Endothelial cell of umbilical vein (primary cell): ENCODE measurements around the gene RNF148. TPM values are rescaled to one million over a fixed set of nuclear protein-coding genes. Genes with fewer than 3 reads are reported as not detected.

Experiments used
- BruUV-seq: library from RNA; stranded (reverse); fragments of 400-500 nt; replicated peaks from 2 replicates; lab custom pipeline; 2021; lab: Mats Ljungman, UMichigan
- CTCF ChIA-PET: fragments of 300-600, 350-600 bp; sonication (Branson Sonifier 250); formaldehyde crosslinking; loops from one replicate; lab custom pipeline; 2021; ENCODE audit warnings: antibody characterized with exemption, inconsistent platforms; lab: Charles Lee
- POLR2A ChIA-PET: fragments of 300-600, 350-600 bp; sonication (Branson Sonifier 250); formaldehyde crosslinking; loops from one replicate; lab custom pipeline; 2021; ENCODE audit warnings: antibody characterized with exemption, inconsistent platforms; lab: Charles Lee
- DNase-seq: peaks from one replicate; pipeline ENCODE4 v3.0.0-alpha.2; 2011; ENCODE audit warnings: low read depth, low spot score
- FAIRE-seq: peaks from 2 replicates; lab custom pipeline; 2011; peaks lifted over from hg19 to GRCh38; lab: Jason Lieb, UNC
- H2AFZ ChIP-seq: 2 replicates; pipeline ENCODE4 v1.6.0; 2012; ENCODE audit warnings: low read depth, low read length, control low read depth, inconsistent platforms
- H3K27ac ChIP-seq: 2 replicates; pipeline ENCODE4 v1.5.1; 2011; ENCODE audit warnings: low read depth, mild to moderate bottlenecking, control low read depth, low read length, moderate library complexity; ENCODE audit not compliant: insufficient read depth
- H3K27me3 ChIP-seq, 2 experiments: 2 replicates each; pipeline versions ENCODE4 v1.6.0 to v1.6.1; 2011; ENCODE audit warnings: low read length in 2 of 2, mixed read lengths in 1 of 2; ENCODE audit not compliant: control insufficient read depth in 2 of 2, insufficient read depth in 2 of 2
- H3K36me3 ChIP-seq, 2 experiments: 2 replicates in 1 of 2; 3 replicates in 1 of 2; pipeline ENCODE4 v1.5.1; 2011; ENCODE audit warnings: low read length in 2 of 2, mild to moderate bottlenecking in 1 of 2, moderate library complexity in 1 of 2; ENCODE audit not compliant: control insufficient read depth in 2 of 2, insufficient read depth in 2 of 2; ENCODE audit errors: extremely low read depth in 1 of 2
- H3K4me1 ChIP-seq: 3 replicates; pipeline ENCODE4 v1.5.1; 2011; ENCODE audit warnings: mild to moderate bottlenecking, low read length; ENCODE audit not compliant: control insufficient read depth, insufficient read depth; ENCODE audit errors: extremely low read depth
- H3K4me2 ChIP-seq: 2 replicates; pipeline ENCODE4 v1.6.1; 2011; ENCODE audit warnings: low read length, control low read depth, mixed read lengths; ENCODE audit not compliant: insufficient read depth
- H3K4me3 ChIP-seq, 3 experiments: fragments of 200-600 bp in 1 of 3; sonication (generic), shearing (Covaris generic) in 1 of 3; replicated peaks in 1 of 3; 2 replicates each; pipeline ENCODE4 v1.5.1; 2011 to 2016; ENCODE audit warnings: control low read depth in 3 of 3, low read length in 3 of 3, mild to moderate bottlenecking in 2 of 3, inconsistent platforms in 1 of 3, low read depth in 1 of 3, moderate library complexity in 1 of 3; ENCODE audit not compliant: insufficient read depth in 1 of 3
- H3K79me2 ChIP-seq: 2 replicates; pipeline ENCODE4 v1.6.0; 2012; ENCODE audit warnings: low read length, inconsistent platforms; ENCODE audit not compliant: control insufficient read depth, insufficient read depth
- H3K9ac ChIP-seq: replicated peaks from 2 replicates; pipeline ENCODE3; 2011; ENCODE audit warnings: low read length, control low read depth; ENCODE audit not compliant: insufficient read depth; ENCODE audit errors: extremely low read depth
- H3K9me1 ChIP-seq: replicated peaks from 3 replicates; pipeline ENCODE4 v1.6.0; 2011; ENCODE audit warnings: mild to moderate bottlenecking, low read length; ENCODE audit not compliant: control insufficient read depth, insufficient read depth; ENCODE audit errors: extremely low read depth
- H3K9me3 ChIP-seq: replicated peaks from 2 replicates; pipeline ENCODE4 v1.5.1; 2012; ENCODE audit warnings: low read length, inconsistent platforms; ENCODE audit not compliant: control insufficient read depth, insufficient read depth
- H4K20me1 ChIP-seq: replicated peaks from 2 replicates; pipeline ENCODE3; 2011; ENCODE audit warnings: mild to moderate bottlenecking, low read length; ENCODE audit not compliant: control insufficient read depth, insufficient read depth; ENCODE audit errors: extremely low read depth
- CTCF ChIP-seq, 2 donors: IDR thresholded peaks; 1 replicate in 1 of 2; 2 replicates in 1 of 2; pipeline ENCODE4 v1.5.1; 2011; ENCODE audit warnings: low read length in 2 of 2, mild to moderate bottlenecking in 2 of 2, moderate library complexity in 2 of 2, control low read depth in 1 of 2, inconsistent platforms in 1 of 2, low read depth in 1 of 2; ENCODE audit not compliant: insufficient read depth in 1 of 2; ENCODE audit errors: extremely low read depth in 1 of 2
- EZH2 ChIP-seq: IDR thresholded peaks from 2 replicates; pipeline ENCODE4 v1.6.1; 2012; ENCODE audit warnings: borderline replicate concordance, low read depth, mild to moderate bottlenecking, moderate library complexity, low read length, inconsistent platforms; ENCODE audit not compliant: severe bottlenecking
- FOS ChIP-seq: IDR thresholded peaks from 2 replicates; pipeline ENCODE4 v1.6.1; 2011; ENCODE audit warnings: mild to moderate bottlenecking, low read length, moderate library complexity, borderline replicate concordance; ENCODE audit not compliant: insufficient read depth
- GATA2 ChIP-seq: IDR thresholded peaks from 2 replicates; pipeline ENCODE4 v1.7.0; 2011; ENCODE audit warnings: low read depth, mild to moderate bottlenecking, moderate library complexity, mixed read lengths, low read length; ENCODE audit not compliant: insufficient read length, insufficient read depth
- JUN ChIP-seq: IDR thresholded peaks from 2 replicates; pipeline ENCODE4 v1.6.1; 2011; ENCODE audit warnings: borderline replicate concordance, low read depth; ENCODE audit not compliant: insufficient read length, insufficient read depth
- MAX ChIP-seq: IDR thresholded peaks from 2 replicates; pipeline ENCODE4 v1.6.1; 2011; ENCODE audit not compliant: insufficient read depth, insufficient read length
- MYC ChIP-seq: IDR thresholded peaks from one replicate; pipeline ENCODE4 v1.6.1; 2011; ENCODE audit warnings: mild to moderate bottlenecking, low read depth, low read length
- POLR2A ChIP-seq: IDR thresholded peaks from 2 replicates; pipeline ENCODE4 v1.6.1; 2012; ENCODE audit warnings: low read depth, mild to moderate bottlenecking, control low read depth, low read length
- POLR2AphosphoS5 ChIP-seq: IDR thresholded peaks from 2 replicates; pipeline ENCODE4 v1.6.1; 2012; ENCODE audit warnings: low read depth, mild to moderate bottlenecking, control low read depth, low read length, moderate library complexity; ENCODE audit not compliant: insufficient read depth
- dilution Hi-C: fragments of 300-500 bp; cut with MboI; formaldehyde crosslinking; loops from one replicate; pipeline ENCODE4 v1.15.0; 2019; ENCODE audit warnings: low sequenced_read_pairs; ENCODE audit not compliant: extremely low pct_ligation_motif_present
- intact Hi-C: fragments of 100-400 bp; cut with micrococcal nuclease; formaldehyde crosslinking; loops from one replicate; pipeline ENCODE4 v1.10.0; 2022
- polyA plus RNA-seq, 4 experiments: library from polyadenylated mRNA; depleted of rRNA in 3 of 4; stranded (reverse) in 3 of 4; unstranded in 1 of 4; fragments of >200 nt; gene quantifications; 2 replicates each; pipeline versions ENCODE4 v1.2.1 to v1.2.3, GENCODE V29; 2011 to 2012; ENCODE audit warnings: missing spikeins in 1 of 4
- total RNA-seq: library from RNA; stranded (reverse); gene quantifications from 2 replicates; pipeline ENCODE4 v1.2.3, GENCODE V29; 2021

RNF148 gene
- total and polyA plus RNA-seq, 2 donors (not counting 3 experiments of a cell fraction or from before 2014, with no cell fraction given) = 0.12 to 0.95 TPM

GRCh38 chr7:122675011-122675410, 27.7 kb downstream of the RNF148 start:
- CTCF ChIA-PET = no interaction called here
- no peak for DNase-seq
- FAIRE-seq = no peak

More at GRCh38 chr7:122675011-122675410, 27.7 kb downstream of the RNF148 start:
- H3K9me1 ChIP-seq = no peaks in the 10 kb centered on the region
- no peak overlapping the region for H3K27ac ChIP-seq
- H3K9me3 ChIP-seq = no peaks in the 10 kb centered on the region
- no peaks in the 10 kb centered on the region for H4K20me1 ChIP-seq
- H3K4me1 ChIP-seq = peaks cover 4% of the 10 kb centered on the region
- no peaks in the 10 kb centered on the region for H3K27me3 ChIP-seq
- H2AFZ ChIP-seq = no peak overlapping the region
- POLR2A ChIA-PET = no interaction called here
- no peaks in the 10 kb centered on the region for H3K79me2 ChIP-seq
- no TSS peak for BruUV-seq
- no peak overlapping the region for H3K4me3 ChIP-seq
- H3K9ac ChIP-seq = no peak overlapping the region
- H3K36me3 ChIP-seq = no peaks in the 10 kb centered on the region
- no peak overlapping the region for H3K4me2 ChIP-seq
- TF ChIP-seq POLR2A (no peak), CTCF (IDR thresholded peaks at IDR 0.05; ENCODE audit: extremely low read depth in 1 of 2, insufficient read depth in 1 of 2, low read depth in 1 of 2, low read length in 2 of 2) (no peak), FOS (no peak), MAX (no peak), MYC (no peak), GATA2 (no peak), JUN (no peak), EZH2 (no peak), POLR2AphosphoS5 (no peak)
- intact Hi-C loops (no loop called here), dilution Hi-C loops (no loop called here)
